Fibroblast of lung (primary cell): Measurements from ENCODE around the gene DCAF17. TPM values are rescaled to one million over a fixed set of nuclear protein-coding genes. Genes with fewer than 3 reads are reported as not detected.

Experiments
- DNase-seq, 2 donors: peaks; one replicate each; pipeline versions ENCODE4 v3.0.0 to v3.0.0-alpha.2; 2010; ENCODE audit warnings: low read depth in 2 of 2
- H2AFZ ChIP-seq: 2 replicates; pipeline ENCODE4 v1.5.1; 2012; ENCODE audit warnings: low read length, control low read depth, inconsistent platforms
- H3K27ac ChIP-seq: 2 replicates; pipeline ENCODE4 v1.5.1; 2011; ENCODE audit warnings: low read length, control low read depth; ENCODE audit not compliant: insufficient read depth
- H3K27me3 ChIP-seq: 2 replicates; pipeline ENCODE4 v1.5.1; 2011; ENCODE audit warnings: mild to moderate bottlenecking, low read length; ENCODE audit not compliant: control insufficient read depth, insufficient read depth
- H3K36me3 ChIP-seq: 2 replicates; pipeline ENCODE4 v1.5.1; 2011; ENCODE audit warnings: low read length; ENCODE audit not compliant: control insufficient read depth, insufficient read depth
- H3K4me1 ChIP-seq: 2 replicates; pipeline ENCODE4 v1.5.1; 2011; ENCODE audit warnings: low read length; ENCODE audit not compliant: control insufficient read depth, insufficient read depth; ENCODE audit errors: extremely low read depth
- H3K4me2 ChIP-seq: 2 replicates; pipeline ENCODE4 v1.5.1; 2011; ENCODE audit warnings: low read length, control low read depth; ENCODE audit not compliant: insufficient read depth; ENCODE audit errors: extremely low read depth
- H3K4me3 ChIP-seq, 4 experiments: fragments of 200-600 bp in 1 of 4; sonication (generic) in 1 of 4; replicated peaks in 1 of 4; 2 replicates each; pipeline ENCODE4 v1.5.1; 2011 to 2016; ENCODE audit warnings: low read length in 4 of 4, low read depth in 3 of 4, mild to moderate bottlenecking in 3 of 4, control low read depth in 2 of 4, inconsistent platforms in 1 of 4, mixed read lengths in 1 of 4; ENCODE audit not compliant: insufficient read depth in 1 of 4; ENCODE audit errors: control extremely low read depth in 1 of 4
- H3K79me2 ChIP-seq: 2 replicates; pipeline ENCODE4 v1.5.1; 2012; ENCODE audit warnings: mild to moderate bottlenecking, low read length, inconsistent platforms; ENCODE audit not compliant: control insufficient read depth, insufficient read depth
- H3K9ac ChIP-seq: 2 replicates; pipeline ENCODE4 v1.5.1; 2011; ENCODE audit warnings: mild to moderate bottlenecking, low read length, control low read depth; ENCODE audit not compliant: insufficient read depth
- H3K9me3 ChIP-seq: 2 replicates; pipeline ENCODE4 v1.5.1; 2012; ENCODE audit warnings: low read depth, low read length; ENCODE audit not compliant: control insufficient read depth, insufficient read depth
- H4K20me1 ChIP-seq: 2 replicates; pipeline ENCODE4 v1.5.1; 2011; ENCODE audit warnings: low read length; ENCODE audit not compliant: control insufficient read depth, insufficient read depth; ENCODE audit errors: extremely low read depth
- EZH2 ChIP-seq: IDR thresholded peaks from 2 replicates; pipeline ENCODE4 v1.5.1; 2012; ENCODE audit warnings: low read length, control low read depth, mild to moderate bottlenecking; ENCODE audit errors: missing control alignments
- polyA plus RNA-seq, 2 donors: library from polyadenylated mRNA; depleted of rRNA in 1 of 2; stranded (reverse) in 1 of 2; unstranded in 1 of 2; fragments of >200 nt; gene quantifications; 2 replicates each; pipeline ENCODE4 v1.2.1, GENCODE V29; 2011 to 2012; ENCODE audit warnings: missing spikeins in 1 of 2
- total RNA-seq: library from RNA; depleted of rRNA; stranded (reverse); fragments of >200 nt; gene quantifications from 2 replicates; pipeline ENCODE4 v1.2.1, GENCODE V29; 2014
- TF ChIP-seq, protein P1 (sequence below), 2 donors: IDR thresholded peaks in 1 of 2; conservative IDR thresholded peaks in 1 of 2; 1 replicate in 1 of 2; 2 replicates in 1 of 2; pipeline ENCODE4 v1.5.1; 2011 to 2012; ENCODE audit warnings: low read length in 2 of 2, control low read depth in 1 of 2, inconsistent platforms in 1 of 2, low read depth in 1 of 2, mild to moderate bottlenecking in 1 of 2

Gene DCAF17
- total and polyA plus RNA-seq, 2 donors (not counting 1 experiment from before 2014, with no cell fraction given) = 10.2 to 30.6 TPM

DNA sequence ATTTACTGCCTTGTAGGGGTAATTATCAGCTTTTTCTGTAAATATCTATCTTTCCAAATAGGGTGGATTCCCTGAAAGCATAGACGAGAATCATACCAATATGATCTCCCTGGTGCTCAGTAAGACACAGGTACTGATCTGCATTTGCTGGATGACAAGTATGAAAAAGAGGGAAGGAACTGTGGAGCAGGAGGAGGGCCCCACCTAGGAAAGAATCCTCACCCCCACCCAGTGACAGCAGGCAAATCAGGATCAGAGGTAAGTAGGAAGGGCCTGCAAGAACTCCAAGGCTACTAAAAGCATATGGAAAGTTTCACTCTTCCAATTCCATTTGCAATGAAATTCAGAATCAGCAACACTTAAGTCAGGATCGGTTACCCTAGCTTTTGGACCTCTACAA lies 42.5 kb upstream of the DCAF17 start:
- Histone ChIP-seq H3K4me1 (peaks cover 3% of the 10 kb centered on the region), H4K20me1 (no peaks in the 10 kb centered on the region), H2AFZ (no peak overlapping the region), H3K9ac (no peak overlapping the region), H3K36me3 (no peaks in the 10 kb centered on the region), H3K9me3 (no peaks in the 10 kb centered on the region), H3K4me2 (peak overlapping the region; percentile 28), H3K4me3 (no peak overlapping the region), H3K27ac (no peak overlapping the region), H3K27me3 (no peaks in the 10 kb centered on the region), H3K79me2 (no peaks in the 10 kb centered on the region)
- TF ChIP-seq, protein P1, sequence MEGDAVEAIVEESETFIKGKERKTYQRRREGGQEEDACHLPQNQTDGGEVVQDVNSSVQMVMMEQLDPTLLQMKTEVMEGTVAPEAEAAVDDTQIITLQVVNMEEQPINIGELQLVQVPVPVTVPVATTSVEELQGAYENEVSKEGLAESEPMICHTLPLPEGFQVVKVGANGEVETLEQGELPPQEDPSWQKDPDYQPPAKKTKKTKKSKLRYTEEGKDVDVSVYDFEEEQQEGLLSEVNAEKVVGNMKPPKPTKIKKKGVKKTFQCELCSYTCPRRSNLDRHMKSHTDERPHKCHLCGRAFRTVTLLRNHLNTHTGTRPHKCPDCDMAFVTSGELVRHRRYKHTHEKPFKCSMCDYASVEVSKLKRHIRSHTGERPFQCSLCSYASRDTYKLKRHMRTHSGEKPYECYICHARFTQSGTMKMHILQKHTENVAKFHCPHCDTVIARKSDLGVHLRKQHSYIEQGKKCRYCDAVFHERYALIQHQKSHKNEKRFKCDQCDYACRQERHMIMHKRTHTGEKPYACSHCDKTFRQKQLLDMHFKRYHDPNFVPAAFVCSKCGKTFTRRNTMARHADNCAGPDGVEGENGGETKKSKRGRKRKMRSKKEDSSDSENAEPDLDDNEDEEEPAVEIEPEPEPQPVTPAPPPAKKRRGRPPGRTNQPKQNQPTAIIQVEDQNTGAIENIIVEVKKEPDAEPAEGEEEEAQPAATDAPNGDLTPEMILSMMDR (conservative IDR thresholded peaks at IDR 0.05 in 1 of 2, IDR thresholded peaks at IDR 0.05 in 1 of 2; ENCODE audit: low read depth in 1 of 2, low read length in 2 of 2) = no peak
- no peak for TF ChIP-seq EZH2
- DNase-seq = no peak

DNA sequence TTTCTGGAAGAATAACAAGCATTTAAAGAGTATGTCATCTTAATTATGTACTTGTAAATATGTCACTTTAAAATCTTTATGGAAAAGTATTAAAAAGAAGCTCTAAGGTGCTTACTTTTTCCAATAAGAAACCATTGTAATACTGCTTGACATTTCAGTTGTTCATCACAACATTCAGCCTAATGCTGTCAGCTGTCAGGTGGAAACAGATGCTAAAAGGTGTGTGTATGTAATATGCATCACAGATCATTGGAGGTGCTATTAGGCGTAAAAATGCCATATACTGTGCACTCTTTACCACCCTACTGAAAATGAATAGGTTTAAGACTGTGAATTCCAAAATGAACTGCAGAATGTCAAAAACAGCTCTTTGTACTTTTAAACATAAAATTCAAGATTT lies 40.5 kb upstream of the DCAF17 start:
- Histone ChIP-seq H4K20me1 (no peaks in the 10 kb centered on the region), H2AFZ (no peak overlapping the region), H3K4me1 (peaks cover 3% of the 10 kb centered on the region), H3K27ac (no peak overlapping the region), H3K4me2 (no peak overlapping the region), H3K27me3 (no peaks in the 10 kb centered on the region), H3K79me2 (no peaks in the 10 kb centered on the region), H3K36me3 (no peaks in the 10 kb centered on the region), H3K4me3 (no peak overlapping the region), H3K9ac (no peak overlapping the region), H3K9me3 (no peaks in the 10 kb centered on the region)
- no peak for DNase-seq
- no peak for TF ChIP-seq EZH2
- TF ChIP-seq, protein P1 (conservative IDR thresholded peaks at IDR 0.05 in 1 of 2, IDR thresholded peaks at IDR 0.05 in 1 of 2; ENCODE audit: low read depth in 1 of 2, low read length in 2 of 2) = no peak

DNA sequence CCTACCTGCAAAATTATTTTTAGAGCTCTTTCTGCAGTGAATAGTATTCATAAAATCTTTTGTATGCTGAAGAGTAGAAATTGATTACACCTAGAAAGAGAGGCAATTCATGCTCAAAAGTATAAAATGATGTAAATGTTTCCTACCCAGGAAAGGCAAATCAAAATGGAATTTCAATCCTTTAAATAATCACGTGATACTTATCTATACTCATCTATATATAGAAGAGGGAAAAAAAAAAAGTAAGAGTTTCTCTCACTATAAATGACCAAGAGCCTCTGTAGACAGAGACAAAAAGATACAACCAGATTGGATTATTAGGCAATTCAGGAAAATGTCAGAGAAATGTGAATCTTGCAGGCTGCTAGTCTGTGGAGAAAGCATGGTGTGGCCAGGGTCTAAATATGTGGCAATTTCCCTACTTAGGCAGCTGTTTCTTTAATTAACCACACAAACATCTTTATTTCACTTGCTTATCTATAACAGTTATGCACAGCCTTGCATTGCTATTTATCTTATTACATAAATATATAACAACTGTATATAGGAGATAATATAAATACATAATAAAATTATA lies 39.8 kb upstream of the DCAF17 start:
- Histone ChIP-seq H3K27me3 (no peaks in the 10 kb centered on the region), H2AFZ (no peak overlapping the region), H3K9me3 (no peaks in the 10 kb centered on the region), H3K36me3 (no peaks in the 10 kb centered on the region), H3K4me2 (no peak overlapping the region), H3K9ac (no peak overlapping the region), H3K4me1 (peaks cover 3% of the 10 kb centered on the region), H3K27ac (no peak overlapping the region), H3K79me2 (no peaks in the 10 kb centered on the region), H3K4me3 (no peak overlapping the region), H4K20me1 (no peaks in the 10 kb centered on the region)
- no peak for DNase-seq
- no peak for TF ChIP-seq EZH2
- TF ChIP-seq, protein P1 (conservative IDR thresholded peaks at IDR 0.05 in 1 of 2, IDR thresholded peaks at IDR 0.05 in 1 of 2; ENCODE audit: low read depth in 1 of 2, low read length in 2 of 2) = no peak
